ENCODE measurements around the gene CERS6.

DNA sequence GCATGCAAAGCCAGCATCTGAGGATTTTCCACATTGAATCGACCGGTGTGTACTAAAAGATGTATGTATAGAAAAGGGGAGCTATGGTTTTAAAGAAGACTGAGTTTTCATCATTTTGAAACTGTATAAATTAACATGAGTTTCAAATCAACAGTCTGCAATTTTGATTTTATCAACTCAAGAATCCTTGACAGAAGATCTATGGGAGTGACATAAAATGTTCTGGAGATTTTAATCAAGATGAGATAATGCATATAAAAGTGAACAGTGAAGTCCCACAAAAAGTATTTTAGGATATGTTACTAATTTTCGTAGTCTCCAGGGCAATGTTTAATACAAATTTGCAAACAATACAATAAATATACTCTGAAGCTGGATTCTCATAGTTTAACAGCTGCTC, 24.0 kb upstream of the CERS6 start:
- TF ChIP-seq, protein P1, sequence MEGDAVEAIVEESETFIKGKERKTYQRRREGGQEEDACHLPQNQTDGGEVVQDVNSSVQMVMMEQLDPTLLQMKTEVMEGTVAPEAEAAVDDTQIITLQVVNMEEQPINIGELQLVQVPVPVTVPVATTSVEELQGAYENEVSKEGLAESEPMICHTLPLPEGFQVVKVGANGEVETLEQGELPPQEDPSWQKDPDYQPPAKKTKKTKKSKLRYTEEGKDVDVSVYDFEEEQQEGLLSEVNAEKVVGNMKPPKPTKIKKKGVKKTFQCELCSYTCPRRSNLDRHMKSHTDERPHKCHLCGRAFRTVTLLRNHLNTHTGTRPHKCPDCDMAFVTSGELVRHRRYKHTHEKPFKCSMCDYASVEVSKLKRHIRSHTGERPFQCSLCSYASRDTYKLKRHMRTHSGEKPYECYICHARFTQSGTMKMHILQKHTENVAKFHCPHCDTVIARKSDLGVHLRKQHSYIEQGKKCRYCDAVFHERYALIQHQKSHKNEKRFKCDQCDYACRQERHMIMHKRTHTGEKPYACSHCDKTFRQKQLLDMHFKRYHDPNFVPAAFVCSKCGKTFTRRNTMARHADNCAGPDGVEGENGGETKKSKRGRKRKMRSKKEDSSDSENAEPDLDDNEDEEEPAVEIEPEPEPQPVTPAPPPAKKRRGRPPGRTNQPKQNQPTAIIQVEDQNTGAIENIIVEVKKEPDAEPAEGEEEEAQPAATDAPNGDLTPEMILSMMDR (IDR thresholded peaks at IDR 0.05 in 8 of 11, conservative IDR thresholded peaks at IDR 0.05 in 3 of 11) = no peak
- TF ChIP-seq POLR2AphosphoS5 (IDR thresholded peaks at IDR 0.05) = no peak

Data from spleen (tissue), 7 donors.